ENCODE data around the gene TMC5. TPM values are rescaled to one million over a fixed set of nuclear protein-coding genes. Genes with fewer than 3 reads are reported as not detected.
A peak's percentile ranks its signal among the peaks of the same experiment; 100 is the strongest.

TMC5 gene
- total RNA-seq, 1 donor from 2014 or later, result under 0.01 TPM

DNA sequence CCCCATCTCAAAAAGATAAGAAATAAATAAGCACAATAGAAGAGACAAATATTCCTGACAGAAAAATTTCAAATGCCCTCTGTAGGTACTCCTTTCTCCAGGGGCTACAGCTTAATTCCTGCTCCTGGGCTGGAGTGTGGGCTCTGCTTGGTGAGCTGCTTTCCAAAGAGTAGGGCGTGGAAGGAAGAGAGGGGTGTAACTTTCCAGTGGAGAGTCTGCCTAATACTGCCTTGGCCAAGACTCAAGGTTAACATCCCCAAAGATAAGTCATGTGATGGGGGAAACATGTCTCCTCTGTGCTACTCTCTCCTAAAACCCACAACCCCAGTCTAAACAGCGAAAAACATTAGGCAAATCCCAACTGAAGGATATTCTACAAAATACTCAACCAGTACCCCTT is 42.7 kb downstream of the TMC5 start:
- DNase-seq (ENCODE audit: low read depth in 2 of 2), result no peak

DNA sequence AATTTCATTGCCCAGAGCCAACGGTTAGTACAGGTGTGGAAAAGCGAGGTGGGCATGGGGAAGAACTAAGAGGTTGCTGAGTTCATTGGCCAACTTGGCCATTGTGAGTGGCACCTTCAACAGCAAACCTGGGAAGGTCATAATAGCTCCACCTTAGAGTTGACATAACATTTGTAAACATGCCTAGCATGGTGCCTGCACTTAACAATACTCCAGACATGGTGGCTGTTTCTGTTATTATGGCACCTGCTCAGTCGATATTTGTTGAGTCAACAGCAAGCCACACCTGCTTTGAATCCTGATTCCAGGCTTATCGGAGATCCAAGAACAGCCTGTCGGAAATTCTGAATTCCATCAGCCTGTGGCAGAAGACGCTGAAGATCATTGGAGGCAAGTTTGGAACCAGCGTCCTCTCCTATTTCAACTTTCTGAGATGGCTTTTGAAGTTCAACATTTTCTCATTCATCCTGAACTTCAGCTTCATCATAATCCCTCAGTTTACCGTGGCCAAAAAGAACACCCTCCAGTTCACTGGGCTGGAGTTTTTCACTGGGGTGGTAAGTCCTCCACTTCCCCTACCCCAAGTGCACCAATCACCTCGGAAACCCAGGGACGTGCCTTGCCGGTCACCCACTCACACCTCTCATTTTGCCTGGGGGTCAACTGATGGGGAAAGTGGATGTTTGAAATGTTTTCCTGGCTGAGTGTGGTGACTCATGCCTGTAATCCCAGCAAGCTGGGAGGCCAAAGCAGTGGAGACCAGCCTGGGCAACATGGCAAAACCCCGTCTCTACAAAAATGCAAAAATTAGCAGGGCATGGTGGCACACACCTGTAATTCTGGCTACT is 46.0 kb downstream of the TMC5 start:
- DNase-seq (ENCODE audit: low read depth in 2 of 2), result no peak

DNA sequence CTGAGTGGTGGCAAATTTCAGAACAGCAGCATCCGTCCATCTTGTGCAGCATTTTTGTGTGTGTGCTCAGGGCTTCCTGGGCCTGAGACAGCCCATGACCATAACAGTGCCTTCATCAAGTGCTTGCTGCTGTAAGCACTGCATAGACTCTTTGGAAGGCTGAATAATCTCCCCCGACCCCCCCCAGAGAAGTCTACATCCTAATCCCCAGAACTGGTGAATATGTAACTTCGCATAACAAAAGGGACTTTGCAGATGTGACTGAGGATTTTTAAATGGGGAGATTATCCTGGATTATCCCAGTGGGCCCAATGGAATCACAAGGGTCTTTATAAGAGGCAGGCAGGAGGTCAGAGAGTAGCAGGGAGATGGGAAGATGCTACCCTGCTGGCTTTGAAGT is 50.6 kb downstream of the TMC5 start:
- no peak for DNase-seq (ENCODE audit: low read depth in 2 of 2)

DNA sequence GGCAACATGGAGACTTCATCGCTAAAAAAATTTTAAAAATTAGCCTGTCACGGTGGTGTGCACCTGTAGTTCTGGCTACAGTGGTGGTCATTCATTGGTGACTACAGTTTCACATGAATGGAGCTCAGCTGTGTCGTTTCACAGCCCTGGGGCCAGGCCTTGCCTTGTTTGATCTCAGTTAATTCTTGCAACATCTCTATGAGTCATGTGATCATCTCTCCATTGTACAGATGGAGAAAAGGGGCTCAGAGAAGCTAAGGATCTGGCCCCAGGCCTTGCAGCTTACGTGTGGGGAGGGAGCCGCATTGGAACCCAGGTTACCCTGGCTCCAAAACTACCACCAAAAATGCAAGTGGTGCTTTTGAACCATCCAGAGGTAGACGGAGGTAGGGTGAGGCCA is 54.8 kb downstream of the TMC5 start:
- no peak for DNase-seq (ENCODE audit: low read depth in 2 of 2)

DNA sequence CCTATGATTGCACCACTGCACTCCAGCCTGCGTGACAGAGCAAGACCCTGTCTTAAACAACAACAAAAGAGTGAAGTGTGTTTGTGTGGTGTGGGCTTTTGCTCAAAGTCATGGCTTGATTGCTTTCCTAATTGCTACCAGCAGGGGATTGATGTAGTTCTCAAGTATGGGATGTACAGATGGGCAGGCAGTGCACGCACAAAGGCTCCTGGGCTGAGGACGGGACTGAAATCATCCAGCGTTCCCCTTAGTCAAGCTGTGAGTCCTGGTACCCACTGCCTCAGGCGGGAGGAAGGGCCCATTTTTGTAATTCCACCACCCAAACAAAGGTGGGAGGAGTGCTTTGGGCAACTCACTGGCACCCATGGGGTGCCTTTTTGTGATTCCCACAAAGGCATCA is 56.9 kb downstream of the TMC5 start:
- no peak for DNase-seq (ENCODE audit: low read depth in 2 of 2)

DNA sequence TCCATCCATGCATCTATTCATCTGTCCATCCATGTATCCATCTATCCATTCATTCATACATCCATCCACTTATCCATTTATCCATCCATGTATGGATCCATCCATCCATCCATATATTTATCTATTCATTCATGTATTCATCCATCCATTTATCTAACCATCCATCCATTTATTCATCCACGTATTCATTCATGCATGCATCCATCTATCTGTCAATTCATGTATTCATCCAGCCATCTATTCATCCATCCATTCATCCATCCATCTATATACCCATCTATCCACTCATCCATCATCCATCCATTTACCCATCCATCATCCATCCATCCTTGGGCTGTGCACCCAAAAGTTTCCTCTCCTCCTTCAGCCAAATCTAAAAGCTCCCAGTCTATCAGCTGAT is 60.8 kb downstream of the TMC5 start:
- DNase-seq (ENCODE audit: low read depth in 2 of 2), result no peak

DNA sequence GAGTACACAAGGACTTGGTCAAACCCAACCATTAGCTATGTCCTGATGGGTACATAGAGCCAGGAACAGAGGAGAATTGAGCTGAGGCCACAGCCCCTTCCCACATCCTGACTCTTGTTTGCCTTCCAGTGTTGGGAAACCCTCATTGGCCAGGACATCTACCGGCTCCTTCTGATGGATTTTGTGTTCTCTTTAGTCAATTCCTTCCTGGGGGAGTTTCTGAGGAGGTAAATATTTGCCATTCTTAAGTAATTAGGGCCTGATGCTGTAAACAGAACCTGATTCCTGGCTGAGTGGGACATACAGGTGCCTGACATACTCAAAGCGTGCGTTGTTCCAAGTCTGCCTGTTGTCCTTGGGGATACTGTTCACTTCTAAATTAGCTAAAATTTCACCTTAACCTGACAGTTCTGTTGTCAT is 61.6 kb downstream of the TMC5 start:
- DNase-seq (ENCODE audit: low read depth in 2 of 2), result no peak

DNA sequence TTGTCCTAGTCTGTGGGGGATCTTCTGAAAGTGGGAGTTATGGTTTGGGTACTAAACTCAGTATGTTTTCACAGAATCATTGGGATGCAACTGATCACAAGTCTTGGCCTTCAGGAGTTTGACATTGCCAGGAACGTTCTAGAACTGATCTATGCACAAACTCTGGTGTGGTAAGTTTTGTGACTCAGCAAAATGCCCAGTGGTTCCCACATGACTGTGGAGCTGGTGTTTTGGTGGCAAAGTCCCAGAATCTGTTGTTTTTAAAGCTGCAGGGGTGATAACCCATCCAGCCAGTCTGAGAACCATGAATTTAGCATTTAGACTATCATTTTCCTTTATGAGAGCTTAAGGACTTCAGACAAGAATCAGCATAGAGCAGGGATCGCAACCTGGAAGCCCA is 63.6 kb downstream of the TMC5 start:
- DNase-seq (ENCODE audit: low read depth in 2 of 2), result no peak

DNA sequence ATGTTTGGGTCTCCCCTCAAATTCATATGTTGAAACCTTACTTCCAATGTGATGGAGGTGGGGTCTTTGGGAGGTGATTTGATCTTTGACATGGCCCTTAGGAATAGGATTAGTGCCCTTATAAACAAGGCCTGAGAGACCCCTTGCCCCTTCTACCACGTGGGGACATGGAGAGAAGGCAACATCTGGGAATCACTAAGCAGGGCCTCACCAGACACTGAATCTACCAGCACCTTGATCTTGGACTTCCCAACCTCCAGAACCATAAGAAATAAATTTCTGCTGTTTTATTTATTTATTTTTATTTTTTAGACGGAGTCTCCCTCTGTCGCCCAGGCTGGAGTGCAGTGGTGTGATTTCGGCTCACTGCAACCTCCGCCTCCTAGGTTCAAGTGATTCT is 64.1 kb downstream of the TMC5 start:
- no peak for DNase-seq (ENCODE audit: low read depth in 2 of 2)

DNA sequence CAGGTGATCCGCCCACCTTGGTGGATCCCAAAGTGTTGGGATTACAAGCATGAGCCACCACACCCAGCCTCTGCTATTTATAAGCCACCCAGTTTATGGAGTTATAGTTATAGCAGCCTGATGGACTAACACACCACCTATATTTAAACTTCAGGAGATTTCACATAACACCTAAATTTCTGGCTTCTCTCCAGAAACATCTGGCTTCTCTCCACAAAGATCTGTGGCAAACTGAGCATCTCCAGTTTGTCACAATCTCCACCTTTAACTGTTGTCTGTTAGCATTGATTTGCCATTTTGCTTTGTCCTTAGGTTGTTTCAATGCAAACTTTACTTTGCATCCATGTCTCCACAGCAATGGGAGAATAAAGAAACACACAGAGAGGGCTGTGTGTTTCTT is 64.6 kb downstream of the TMC5 start:
- no peak for DNase-seq (ENCODE audit: low read depth in 2 of 2)

DNA sequence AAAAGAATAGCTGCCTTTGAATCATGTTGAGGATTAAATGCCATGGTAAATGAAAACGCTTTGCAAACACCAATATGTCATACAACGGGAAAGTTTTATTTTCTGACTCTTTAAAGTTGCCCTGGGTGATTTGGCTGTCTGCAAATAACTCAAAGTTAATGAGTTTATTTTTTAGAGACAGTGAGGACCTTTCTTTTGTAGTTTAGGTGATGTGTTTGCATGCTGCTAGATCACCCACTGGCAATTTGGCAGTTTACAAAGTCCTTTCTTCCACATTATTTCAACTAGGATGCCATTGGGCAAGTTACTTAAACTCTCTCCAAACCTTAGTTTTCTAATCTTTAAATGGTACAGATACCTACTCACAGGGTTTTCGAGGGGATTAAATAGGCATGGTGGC is 66.4 kb downstream of the TMC5 start:
- DNase-seq (ENCODE audit: low read depth in 2 of 2), result no peak

DNA sequence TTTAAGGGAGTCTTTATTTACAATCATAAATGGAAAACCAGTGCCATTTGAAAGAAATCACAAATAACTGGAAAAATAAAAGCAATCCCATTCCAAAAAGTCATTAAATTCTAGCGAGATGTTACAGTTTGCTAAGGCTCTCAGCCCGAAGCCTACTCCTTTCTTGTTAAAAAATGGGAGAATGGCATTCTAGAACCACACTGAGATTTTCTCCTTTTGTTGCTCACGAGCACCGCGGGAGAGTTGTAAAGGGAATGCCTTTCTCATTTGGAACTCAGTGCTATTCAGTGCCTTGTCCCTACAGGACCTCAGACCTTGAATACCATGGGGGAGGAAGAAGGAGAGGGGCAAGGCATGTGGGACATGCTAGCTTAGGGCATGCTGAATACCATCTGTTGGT is 67.9 kb downstream of the TMC5 start:
- DNase-seq (ENCODE audit: low read depth in 2 of 2), result no peak

DNA sequence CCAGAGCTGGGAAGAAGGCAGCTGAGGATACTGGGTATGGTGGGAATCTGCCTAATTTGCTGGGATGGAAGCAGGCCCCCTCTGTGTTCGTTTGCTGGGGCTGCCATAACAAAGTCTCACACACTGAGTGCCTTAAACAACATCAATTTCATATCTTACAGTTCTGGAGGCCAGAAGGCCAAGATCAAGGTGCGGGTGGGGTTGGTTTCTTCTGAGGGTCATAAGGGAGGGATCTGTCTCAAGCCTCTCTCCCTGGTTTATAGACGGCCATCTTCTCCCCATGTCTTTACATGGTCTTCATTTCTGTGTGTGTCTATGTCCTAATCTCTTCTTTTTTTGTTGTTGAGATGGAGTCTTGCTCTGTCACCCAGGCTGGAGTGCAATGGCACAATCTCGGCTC is 68.4 kb downstream of the TMC5 start:
- DNase-seq (ENCODE audit: low read depth in 2 of 2), result no peak

DNA sequence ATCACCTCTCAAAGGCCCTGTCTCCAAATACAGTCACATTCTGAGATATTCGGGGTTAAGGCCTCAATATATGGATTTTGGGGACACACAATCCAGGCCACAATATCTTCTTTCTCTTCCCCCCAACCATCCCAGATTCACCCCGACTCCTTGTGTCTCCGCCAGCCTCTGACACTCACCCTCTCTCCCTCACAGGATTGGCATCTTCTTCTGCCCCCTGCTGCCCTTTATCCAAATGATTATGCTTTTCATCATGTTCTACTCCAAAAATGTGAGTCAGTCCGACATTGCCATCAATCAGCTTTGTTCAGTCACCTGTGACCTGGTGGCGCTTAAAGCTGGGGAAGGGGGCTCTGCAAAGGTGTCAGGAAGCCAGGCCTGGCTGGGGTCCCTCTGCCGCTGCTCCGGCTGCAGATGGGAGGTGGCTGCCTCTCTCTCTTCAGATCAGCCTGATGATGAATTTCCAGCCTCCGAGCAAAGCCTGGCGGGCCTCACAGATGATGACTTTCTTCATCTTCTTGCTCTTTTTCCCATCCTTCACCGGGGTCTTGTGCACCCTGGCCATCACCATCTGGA is 69.2 kb downstream of the TMC5 start:
- DNase-seq (ENCODE audit: low read depth in 2 of 2), result no peak

DNA sequence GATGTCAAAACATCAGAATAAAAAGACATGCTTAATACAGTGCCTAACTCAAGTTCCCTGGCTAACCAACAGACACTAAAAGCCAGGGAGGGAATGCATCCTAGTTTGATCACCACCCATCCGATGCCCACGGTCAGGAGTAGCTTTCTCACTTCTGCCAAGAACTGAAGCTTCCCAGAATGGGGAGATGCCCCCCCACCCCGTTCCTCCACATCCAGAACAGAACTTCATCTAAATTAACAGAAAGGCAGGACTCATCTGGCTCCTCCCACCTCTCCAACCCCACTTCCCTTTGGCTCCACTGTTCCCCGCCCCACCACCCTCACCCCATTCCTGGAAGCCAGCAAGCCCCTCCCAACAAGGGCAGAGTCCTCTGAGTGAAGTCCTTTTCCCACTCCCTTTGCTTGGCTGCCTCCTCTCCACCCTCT is 70.5 kb downstream of the TMC5 start:
- no peak for DNase-seq (ENCODE audit: low read depth in 2 of 2)

DNA sequence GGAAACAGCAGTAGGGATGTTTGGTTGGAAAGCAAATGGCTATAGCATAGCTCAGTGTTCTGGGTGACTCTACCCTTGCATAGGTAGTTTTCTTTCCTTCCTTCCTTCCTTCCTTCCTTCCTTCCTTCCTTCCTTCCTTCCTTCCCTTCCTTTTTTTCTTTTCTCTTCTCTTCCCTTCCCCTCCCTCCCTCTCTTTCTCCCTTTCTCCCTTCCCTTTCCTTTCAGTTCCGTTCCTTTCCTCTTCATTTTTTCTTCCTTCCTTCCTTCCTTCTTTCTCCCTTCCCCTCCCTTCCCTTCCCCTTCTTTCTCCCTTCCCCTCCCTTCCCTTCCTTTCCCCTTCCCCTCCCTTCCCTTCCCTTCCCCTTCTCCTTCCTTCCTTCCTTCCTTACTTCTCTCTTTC is 72.9 kb downstream of the TMC5 start:
- no peak for DNase-seq (ENCODE audit: low read depth in 2 of 2)

DNA sequence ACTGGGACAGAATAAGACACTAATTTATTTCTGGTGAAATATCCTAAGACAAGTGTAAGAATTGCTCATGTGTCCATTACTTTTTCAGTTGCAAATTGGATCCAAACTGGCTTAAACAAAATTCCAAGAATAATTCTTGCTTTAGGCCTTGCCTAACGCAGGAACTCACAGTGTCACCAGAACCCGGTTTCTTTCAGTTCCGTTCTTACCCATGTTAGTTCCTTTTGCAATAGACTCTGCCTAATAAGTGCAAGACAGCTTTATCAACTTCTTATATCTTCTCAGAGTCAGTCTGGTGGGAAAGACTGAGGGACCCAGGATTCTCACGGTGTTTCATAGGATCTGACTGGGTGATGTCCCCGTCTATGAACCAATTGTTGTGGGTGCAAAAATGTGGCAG is 79.5 kb downstream of the TMC5 start:
- no peak for DNase-seq (ENCODE audit: low read depth in 2 of 2)

DNA sequence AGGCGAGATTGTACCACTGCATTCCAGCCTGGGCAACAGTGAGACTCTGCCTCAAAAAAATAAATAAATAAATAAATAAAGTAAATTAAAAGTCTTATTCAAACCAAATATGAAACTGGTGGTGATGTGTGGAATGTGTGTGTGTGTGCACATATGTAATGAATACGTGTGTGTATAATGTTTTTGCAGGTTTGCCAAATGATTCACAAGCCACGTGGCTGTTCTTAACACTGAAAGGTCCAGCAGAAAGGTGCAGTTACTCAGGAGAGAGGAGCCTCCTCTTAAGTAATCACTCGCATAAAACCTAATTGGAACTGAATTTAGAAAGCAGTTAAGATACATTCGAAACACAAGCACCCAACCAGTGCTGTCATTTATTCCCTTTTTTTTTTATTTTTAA is 81.3 kb downstream of the TMC5 start:
- DNase-seq (ENCODE audit: low read depth in 2 of 2), result no peak

DNA sequence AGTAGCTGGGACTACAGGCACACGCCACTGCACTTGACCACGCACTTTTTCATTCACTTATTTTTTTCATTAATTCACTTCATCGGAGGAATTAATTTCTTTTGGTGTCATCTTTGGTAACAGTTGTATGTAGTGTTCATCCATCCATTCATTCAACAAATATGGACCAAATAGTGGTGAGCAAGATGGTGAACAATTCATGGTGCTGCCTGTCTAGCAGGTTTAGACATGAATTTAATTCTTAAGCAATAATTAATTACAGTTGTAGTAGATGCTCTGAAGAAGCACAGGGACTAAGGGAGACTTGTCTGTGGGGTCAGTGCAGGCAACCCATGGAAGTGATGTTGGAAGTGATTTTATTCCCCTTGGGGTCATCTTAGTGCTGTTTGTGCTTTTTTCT is 81.8 kb downstream of the TMC5 start:
- no peak for DNase-seq (ENCODE audit: low read depth in 2 of 2)

DNA sequence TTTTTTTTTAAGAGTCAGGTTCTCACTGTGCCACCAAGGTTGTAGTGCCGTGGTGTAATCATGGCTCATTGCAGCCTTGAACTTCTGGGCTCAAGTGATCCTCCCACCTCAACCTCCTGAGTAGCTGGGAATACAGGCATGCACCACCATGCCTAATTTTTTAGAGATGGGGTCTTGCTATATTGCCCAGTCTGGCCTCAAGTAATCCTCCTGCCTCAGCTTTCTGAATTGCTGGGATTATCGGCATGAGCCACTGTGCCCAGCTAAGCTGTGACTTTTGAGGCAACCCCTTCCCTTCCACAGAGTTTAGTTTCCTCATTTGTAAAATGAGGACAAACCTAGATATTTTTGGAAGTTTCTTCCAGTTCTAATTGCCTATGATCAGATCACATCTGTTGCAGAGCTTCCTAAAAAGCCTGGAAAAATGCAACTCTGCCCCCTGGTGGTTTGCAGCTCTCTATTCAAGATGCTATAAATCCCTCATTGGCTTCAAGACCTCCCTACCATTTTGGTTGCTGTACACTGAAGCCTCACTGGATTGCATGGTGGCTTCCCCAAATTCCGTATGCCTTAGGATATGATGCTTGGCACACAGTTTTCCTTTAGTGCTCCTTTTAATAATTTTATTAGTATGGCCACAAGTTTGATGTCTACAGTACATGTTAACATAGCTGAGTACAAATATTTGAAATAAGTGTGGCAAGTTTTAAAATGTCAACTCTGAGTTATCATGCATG is 84.9 kb downstream of the TMC5 start:
- DNase-seq (ENCODE audit: low read depth in 2 of 2), result peak; percentile 73 to 80

DNA sequence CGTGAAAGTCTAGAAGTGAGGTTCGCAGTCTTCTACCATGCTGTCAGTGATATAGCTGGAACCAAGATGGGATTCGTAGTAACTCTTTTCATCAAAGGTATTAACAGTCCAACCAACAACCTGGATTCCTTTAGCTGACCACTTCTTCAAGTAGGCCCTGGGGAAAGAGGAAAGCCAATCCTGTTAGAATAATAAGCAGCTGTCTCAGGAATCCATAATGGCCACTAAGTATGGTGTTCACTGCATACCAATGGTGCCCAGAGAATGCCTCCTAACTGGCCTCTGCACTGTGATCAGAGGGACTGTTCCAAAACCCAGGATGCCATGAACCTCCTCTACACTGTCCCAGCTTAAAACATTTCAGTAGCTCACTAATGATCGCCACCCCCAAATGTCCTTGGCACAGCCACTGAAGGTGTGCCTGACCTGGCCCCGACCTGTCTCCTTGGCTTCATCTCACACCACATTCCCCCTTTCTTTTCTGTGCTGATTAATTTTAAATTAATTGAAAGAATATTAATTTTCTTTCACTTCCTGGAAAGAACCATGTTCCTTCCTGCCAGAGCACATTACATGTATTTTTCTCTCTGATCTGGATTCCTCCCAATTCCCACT is 85.9 kb downstream of the TMC5 start:
- no peak for DNase-seq (ENCODE audit: low read depth in 2 of 2)

DNA sequence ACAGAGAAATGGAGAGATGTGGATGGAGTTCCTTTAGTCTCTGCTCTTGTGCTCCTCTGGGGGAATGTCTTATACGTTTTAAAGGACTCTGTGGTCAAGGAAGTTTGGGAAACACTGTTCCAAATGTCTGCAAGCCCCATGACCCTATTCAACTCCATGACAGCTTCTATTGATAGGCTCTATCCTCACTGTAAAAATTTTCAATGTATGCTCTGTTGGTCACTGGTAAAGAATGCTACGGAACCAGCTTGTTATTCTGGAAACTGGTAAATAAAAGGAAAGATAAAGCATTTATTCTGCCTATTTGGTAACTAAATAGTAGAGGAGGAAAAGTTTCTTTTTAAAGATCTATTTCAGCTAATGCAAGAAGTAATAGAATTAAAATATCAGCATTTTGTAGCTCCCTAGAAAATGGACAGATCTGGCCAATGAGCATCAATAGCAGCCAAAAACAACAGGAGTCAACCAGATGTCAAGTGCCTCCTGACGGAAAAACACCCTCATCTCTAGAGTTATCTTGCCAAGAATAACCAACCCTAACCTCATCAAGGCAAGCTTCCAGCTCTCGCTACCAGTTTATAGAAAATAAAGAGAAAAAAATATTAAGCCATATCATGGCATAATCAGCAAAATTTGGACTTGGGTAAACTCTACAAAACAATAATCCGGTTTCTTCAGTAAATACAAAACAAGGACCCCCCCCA is 88.1 kb downstream of the TMC5 start:
- peak; percentile 94 to 95 for DNase-seq (ENCODE audit: low read depth in 2 of 2)
